ENCODE results near the gene NPAS2.

NPAS2 gene

GRCh38 chr2:100974712-100975520 lies 155.0 kb downstream of the NPAS2 start:
- no peak for FAIRE-seq

GRCh38 chr2:100975521-100975785 lies 155.5 kb downstream of the NPAS2 start:
- FAIRE-seq: no peak

- FAIRE-seq: no peak
These were observed 156.1 kb downstream of the NPAS2 start for GRCh38 chr2:100976061-100976460.

- no peak for FAIRE-seq
These were observed 156.9 kb downstream of the NPAS2 start for GRCh38 chr2:100976645-100977391.

GRCh38 chr2:100977511-100977910 lies 157.6 kb downstream of the NPAS2 start:
- FAIRE-seq: no peak

- no peak for FAIRE-seq
These were observed 158.7 kb downstream of the NPAS2 start for GRCh38 chr2:100978582-100979191.

- FAIRE-seq: no peak
These were observed 160.1 kb downstream of the NPAS2 start for GRCh38 chr2:100980046-100980445.

- FAIRE-seq: no peak
These were observed 161.1 kb downstream of the NPAS2 start for GRCh38 chr2:100981011-100981410.

- FAIRE-seq: no peak
These were observed 162.5 kb downstream of the NPAS2 start for GRCh38 chr2:100982431-100982861.

- FAIRE-seq: no peak
These were observed 163.3 kb downstream of the NPAS2 start for GRCh38 chr2:100983201-100983600.

- FAIRE-seq: no peak
These were observed 163.9 kb downstream of the NPAS2 start for GRCh38 chr2:100983684-100984310.

GRCh38 chr2:100984892-100985307 lies 165.0 kb downstream of the NPAS2 start:
- peak; percentile 90 for FAIRE-seq

- FAIRE-seq: no peak
These were observed 166.2 kb downstream of the NPAS2 start for GRCh38 chr2:100986157-100986556.

- FAIRE-seq: no peak
These were observed 167.6 kb downstream of the NPAS2 start for GRCh38 chr2:100987536-100987935.

GRCh38 chr2:100987974-100988373 lies 168.0 kb downstream of the NPAS2 start:
- no peak for FAIRE-seq

- no peak for FAIRE-seq
These were observed 168.9 kb downstream of the NPAS2 start for GRCh38 chr2:100988630-100989417.

GRCh38 chr2:100989666-100990065 lies 169.7 kb downstream of the NPAS2 start:
- FAIRE-seq: no peak

- no peak for FAIRE-seq
These were observed 170.2 kb downstream of the NPAS2 start for GRCh38 chr2:100990166-100990565.

- no peak for FAIRE-seq
These were observed 170.9 kb downstream of the NPAS2 start for GRCh38 chr2:100990650-100991403.

- no peak for FAIRE-seq
These were observed 171.4 kb downstream of the NPAS2 start for GRCh38 chr2:100991404-100991773.

GRCh38 chr2:100992262-100992661 lies 172.3 kb downstream of the NPAS2 start:
- FAIRE-seq: no peak

- FAIRE-seq: no peak
These were observed 173.4 kb downstream of the NPAS2 start for GRCh38 chr2:100993294-100993693.

All from islet of Langerhans (tissue), 1 donor.